Ascending aorta (tissue), 2 donors: ENCODE data around the gene TEX10. TPM values are rescaled to one million over a fixed set of nuclear protein-coding genes. Genes with fewer than 3 reads are reported as not detected.

Experiments
- DNase-seq, 2 donors: peaks; one replicate each; pipeline ENCODE4 v3.0.0-alpha.2; 2019; ENCODE audit warnings: low spot score in 2 of 2
- H3K27ac ChIP-seq, 2 donors: fragments of 200-600 bp; sonication (generic); one replicate each; pipeline ENCODE4 v1.5.1; 2016 to 2017; ENCODE audit warnings: mild to moderate bottlenecking in 1 of 2
- H3K27me3 ChIP-seq: fragments of 200-600 bp; sonication (generic); one replicate; pipeline ENCODE4 v1.5.1; 2017
- H3K36me3 ChIP-seq, 2 donors: fragments of 200-600 bp; sonication (generic); one replicate each; pipeline ENCODE4 v1.5.1; 2016
- H3K4me1 ChIP-seq, 2 donors: fragments of 200-600 bp; sonication (generic); one replicate each; pipeline ENCODE4 v1.5.1; 2016 to 2017; ENCODE audit warnings: mild to moderate bottlenecking in 1 of 2
- H3K4me3 ChIP-seq, 2 donors: fragments of 200-600 bp; sonication (generic); one replicate each; pipeline ENCODE4 v1.5.1; 2016 to 2017; ENCODE audit warnings: mild to moderate bottlenecking in 1 of 2
- H3K9me3 ChIP-seq, 2 donors: fragments of 200-600 bp; sonication (generic); one replicate each; pipeline ENCODE4 v1.5.1; 2016
- intact Hi-C: fragments of 100-400 bp; cut with DNase I; formaldehyde crosslinking; loops from one replicate; pipeline ENCODE4 v1.15.1; 2023
- total RNA-seq: library from RNA; depleted of rRNA; stranded (reverse); fragments of >200 nt; gene quantifications from one replicate; pipeline ENCODE4 v1.1.0, GENCODE V29; 2016
- TF ChIP-seq, protein P1 (sequence below), 3 experiments: fragments of 200-600 bp in 2 of 3; fragments of 450-650 bp in 1 of 3; sonication (generic) in 2 of 3; IDR thresholded peaks; one replicate each; pipeline ENCODE4 v1.5.1; 2016 to 2019; ENCODE audit warnings: antibody characterized with exemption in 3 of 3, mild to moderate bottlenecking in 1 of 3, moderate library complexity in 1 of 3

Gene TEX10
- total RNA-seq, 1 donor from 2014 or later: 2.3 TPM

DNA sequence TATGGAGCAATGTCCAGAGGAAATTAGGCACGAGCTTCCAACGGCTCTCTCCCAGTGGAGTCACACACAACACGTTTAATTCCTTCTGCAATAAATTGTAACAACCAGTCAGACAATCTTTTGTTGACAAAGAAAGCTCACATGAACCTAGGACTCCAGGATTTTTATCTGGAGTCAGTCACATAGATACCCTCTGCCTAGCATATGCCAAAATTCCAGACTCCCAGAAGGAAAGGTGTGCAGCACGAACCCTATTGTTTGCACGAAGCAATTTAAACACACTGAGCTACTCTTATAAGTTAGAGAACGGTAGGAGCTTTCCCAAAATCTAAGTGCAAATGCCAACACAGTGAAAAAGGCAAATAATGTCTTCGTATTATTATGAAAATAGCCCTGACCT lies 67.1 kb downstream of the TEX10 start:
- TF ChIP-seq, protein P1, sequence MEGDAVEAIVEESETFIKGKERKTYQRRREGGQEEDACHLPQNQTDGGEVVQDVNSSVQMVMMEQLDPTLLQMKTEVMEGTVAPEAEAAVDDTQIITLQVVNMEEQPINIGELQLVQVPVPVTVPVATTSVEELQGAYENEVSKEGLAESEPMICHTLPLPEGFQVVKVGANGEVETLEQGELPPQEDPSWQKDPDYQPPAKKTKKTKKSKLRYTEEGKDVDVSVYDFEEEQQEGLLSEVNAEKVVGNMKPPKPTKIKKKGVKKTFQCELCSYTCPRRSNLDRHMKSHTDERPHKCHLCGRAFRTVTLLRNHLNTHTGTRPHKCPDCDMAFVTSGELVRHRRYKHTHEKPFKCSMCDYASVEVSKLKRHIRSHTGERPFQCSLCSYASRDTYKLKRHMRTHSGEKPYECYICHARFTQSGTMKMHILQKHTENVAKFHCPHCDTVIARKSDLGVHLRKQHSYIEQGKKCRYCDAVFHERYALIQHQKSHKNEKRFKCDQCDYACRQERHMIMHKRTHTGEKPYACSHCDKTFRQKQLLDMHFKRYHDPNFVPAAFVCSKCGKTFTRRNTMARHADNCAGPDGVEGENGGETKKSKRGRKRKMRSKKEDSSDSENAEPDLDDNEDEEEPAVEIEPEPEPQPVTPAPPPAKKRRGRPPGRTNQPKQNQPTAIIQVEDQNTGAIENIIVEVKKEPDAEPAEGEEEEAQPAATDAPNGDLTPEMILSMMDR (IDR thresholded peaks at IDR 0.05): no peak
- no peak for DNase-seq
- intact Hi-C loops: no loop called here
- Histone ChIP-seq H3K27ac (no peak overlapping the region), H3K36me3 (peaks cover 29 to 77% of the 10 kb centered on the region in 2 donors), H3K4me1 (no peaks in the 10 kb centered on the region), H3K4me3 (no peak overlapping the region), H3K9me3 (peaks cover 0 to 5% of the 10 kb centered on the region in 2 donors), H3K27me3 (no peaks in the 10 kb centered on the region)

DNA sequence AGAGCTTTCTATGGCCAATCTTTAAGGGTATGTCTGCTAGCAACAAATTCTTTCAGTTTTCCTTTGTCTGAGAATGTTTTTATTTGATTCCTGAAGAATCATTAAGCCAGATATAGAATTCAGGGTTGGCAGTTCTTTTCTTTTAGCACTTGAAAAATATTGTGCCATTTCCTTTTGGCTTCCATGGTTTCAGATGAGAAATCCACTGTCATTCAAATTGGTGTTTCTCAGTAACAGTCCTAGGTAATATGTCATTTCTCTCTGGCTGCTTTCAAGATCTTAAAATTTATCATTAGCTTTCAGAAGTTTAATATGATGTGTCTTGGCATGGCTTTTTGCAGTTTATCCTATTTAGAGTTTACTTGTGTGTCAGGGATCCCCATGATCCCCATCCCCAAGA lies 67.7 kb downstream of the TEX10 start:
- H3K4me3 ChIP-seq: no peak overlapping the region
- intact Hi-C loops: no loop called here
- H3K27me3 ChIP-seq: no peaks in the 10 kb centered on the region
- peaks cover 0 to 5% of the 10 kb centered on the region in 2 donors for H3K9me3 ChIP-seq
- no peaks in the 10 kb centered on the region for H3K4me1 ChIP-seq
- no peak for DNase-seq
- no peak overlapping the region for H3K27ac ChIP-seq
- TF ChIP-seq, protein P1 (IDR thresholded peaks at IDR 0.05): no peak
- H3K36me3 ChIP-seq: peaks cover 29 to 74% of the 10 kb centered on the region in 2 donors

- peaks cover 29 to 67% of the 10 kb centered on the region in 2 donors for H3K36me3 ChIP-seq
- H3K27me3 ChIP-seq: no peaks in the 10 kb centered on the region
- DNase-seq: no peak
- H3K4me3 ChIP-seq: no peak overlapping the region
- intact Hi-C loops: no loop called here
- peaks cover 0 to 5% of the 10 kb centered on the region in 2 donors for H3K9me3 ChIP-seq
- H3K4me1 ChIP-seq: no peaks in the 10 kb centered on the region
- TF ChIP-seq, protein P1 (IDR thresholded peaks at IDR 0.05): no peak
- no peak overlapping the region for H3K27ac ChIP-seq
These were observed 68.5 kb downstream of the TEX10 start for GRCh38 chr9:100284247-100284646.

DNA sequence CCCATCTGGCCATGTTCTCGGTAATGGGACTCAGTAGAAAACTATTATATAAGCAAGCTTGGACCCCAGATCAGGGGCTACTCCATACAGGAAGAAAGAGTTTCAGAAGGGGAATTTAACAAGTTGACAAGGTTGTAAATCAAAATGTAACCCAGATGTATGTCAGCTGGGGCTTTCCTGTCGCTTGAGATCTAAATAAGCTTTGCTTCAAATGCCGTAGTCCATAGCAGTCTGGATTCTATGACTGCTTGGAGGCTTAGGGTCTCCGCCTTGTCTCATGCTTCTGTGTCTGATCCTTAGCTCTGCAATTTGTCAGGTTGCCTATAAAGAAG lies 70.4 kb downstream of the TEX10 start:
- intact Hi-C loops: no loop called here
- Histone ChIP-seq H3K36me3 (peaks cover 26 to 52% of the 10 kb centered on the region in 2 donors), H3K27me3 (no peaks in the 10 kb centered on the region), H3K4me3 (no peak overlapping the region), H3K9me3 (peaks cover 0 to 5% of the 10 kb centered on the region in 2 donors), H3K27ac (no peak overlapping the region), H3K4me1 (no peaks in the 10 kb centered on the region)
- no peak for DNase-seq
- TF ChIP-seq, protein P1 (IDR thresholded peaks at IDR 0.05): no peak

GRCh38 chr9:100281676-100282387 lies 70.9 kb downstream of the TEX10 start:
- Histone ChIP-seq H3K4me1 (no peaks in the 10 kb centered on the region), H3K4me3 (no peak overlapping the region), H3K9me3 (peaks cover 0 to 5% of the 10 kb centered on the region in 2 donors), H3K27me3 (no peaks in the 10 kb centered on the region), H3K36me3 (peaks cover 23 to 47% of the 10 kb centered on the region in 2 donors), H3K27ac (no peak overlapping the region)
- intact Hi-C loops: no loop called here
- TF ChIP-seq, protein P1 (IDR thresholded peaks at IDR 0.05): no peak
- DNase-seq: no peak
